K562 (cell line): ENCODE measurements around the gene ACSM6. TPM values are rescaled to one million over a fixed set of nuclear protein-coding genes. Genes with fewer than 3 reads are reported as not detected.
A peak's percentile ranks its signal among the peaks of the same experiment; 100 is the strongest.

Experiments
- BHLHE40 ChIP-seq: IDR thresholded peaks from 2 replicates; pipeline ENCODE4 v1.6.1; 2011; ENCODE audit warnings: low read length, improper control_type of control experiment
- DNMT1 ChIP-seq: fragments of 450-650 bp; IDR thresholded peaks from 2 replicates; pipeline ENCODE4 v1.6.1; 2016; ENCODE audit warnings: antibody characterized with exemption, mild to moderate bottlenecking
- ERF ChIP-seq: fragments of 450-650 bp; formaldehyde crosslinking; IDR thresholded peaks from 2 replicates; pipeline ENCODE4 v1.4.0; 2020; ENCODE audit warnings: mild to moderate bottlenecking, mixed read lengths
- HNRNPH1 ChIP-seq: fragments of 200-400 bp; formaldehyde crosslinking; optimal IDR thresholded peaks from 2 replicates; pipeline ENCODE3; 2017; ENCODE audit warnings: low read depth, mild to moderate bottlenecking, low read length, moderate library complexity
- MEIS2 ChIP-seq: fragments of 450-650 bp; IDR thresholded peaks from 2 replicates; pipeline ENCODE4 v1.6.1; 2014; ENCODE audit warnings: mild to moderate bottlenecking; ENCODE audit not compliant: partially characterized antibody
- MYC ChIP-seq, 2 experiments: fragments of 250-450 bp in 1 of 2; sonication (Bioruptor Pico) in 1 of 2; IDR thresholded peaks; 2 replicates each; pipeline versions ENCODE4 v1.5.1 to v1.6.1; 2012 to 2021; ENCODE audit warnings: low read depth in 2 of 2, borderline replicate concordance in 1 of 2, improper control_type of control experiment in 1 of 2, low read length in 1 of 2, mild to moderate bottlenecking in 1 of 2, moderate library complexity in 1 of 2
- NFYB ChIP-seq: IDR thresholded peaks from 2 replicates; pipeline ENCODE4 v1.6.1; 2011; ENCODE audit warnings: mild to moderate bottlenecking, moderate library complexity; ENCODE audit not compliant: insufficient read length; ENCODE audit errors: extremely low read depth
- SNRNP70 ChIP-seq: fragments of 200-400 bp; formaldehyde crosslinking; optimal IDR thresholded peaks from 2 replicates; pipeline ENCODE3; 2017; ENCODE audit warnings: low read depth, low read length
- polyA plus RNA-seq, 8 experiments: library from polyadenylated mRNA; depleted of rRNA in 4 of 8; stranded (reverse) in 5 of 8; unstranded in 3 of 8; fragments of >200 nt; fragmentation: Nextera tagmentation in 2 of 8; fragmentation: Illumina TruSeq in 1 of 8; extraction: Ambion mirVana in 2 of 8; extraction: Trizol in 1 of 8; gene quantifications; 2 replicates each; pipeline versions ENCODE4 v1.2.1 to v1.2.3, GENCODE V29; 2011 to 2014; ENCODE audit warnings: inconsistent platforms in 1 of 8, missing spikeins in 1 of 8
- total RNA-seq, 7 experiments: library from RNA; depleted of rRNA in 6 of 7; stranded (reverse); fragments of >200 nt in 6 of 7; fragmentation: Illumina TruSeq in 2 of 7; extraction: Trizol in 2 of 7; gene quantifications; 2 replicates each; pipeline versions ENCODE4 v1.2.1 to v1.2.3, GENCODE V29; 2011 to 2021; ENCODE audit warnings: low replicate concordance in 1 of 7
- TF ChIP-seq, protein P1 (sequence below): fragments of 200-800 bp; sonication (Bioruptor generic); IDR thresholded peaks from 2 replicates; pipeline ENCODE4 v1.6.1; 2016; ENCODE audit warnings: missing genetic modification characterization, missing compliant biosample characterization
- TF ChIP-seq, protein P2 (sequence below): fragments of 450-650 bp; IDR thresholded peaks from 2 replicates; pipeline ENCODE4 v1.6.1; 2016; ENCODE audit warnings: mild to moderate bottlenecking, moderate library complexity

ACSM6 gene
- total and polyA plus RNA-seq, 9 of the 15 experiments (the other 6 are each of a cell fraction or from before 2014, with no cell fraction given), result not detected

DNA sequence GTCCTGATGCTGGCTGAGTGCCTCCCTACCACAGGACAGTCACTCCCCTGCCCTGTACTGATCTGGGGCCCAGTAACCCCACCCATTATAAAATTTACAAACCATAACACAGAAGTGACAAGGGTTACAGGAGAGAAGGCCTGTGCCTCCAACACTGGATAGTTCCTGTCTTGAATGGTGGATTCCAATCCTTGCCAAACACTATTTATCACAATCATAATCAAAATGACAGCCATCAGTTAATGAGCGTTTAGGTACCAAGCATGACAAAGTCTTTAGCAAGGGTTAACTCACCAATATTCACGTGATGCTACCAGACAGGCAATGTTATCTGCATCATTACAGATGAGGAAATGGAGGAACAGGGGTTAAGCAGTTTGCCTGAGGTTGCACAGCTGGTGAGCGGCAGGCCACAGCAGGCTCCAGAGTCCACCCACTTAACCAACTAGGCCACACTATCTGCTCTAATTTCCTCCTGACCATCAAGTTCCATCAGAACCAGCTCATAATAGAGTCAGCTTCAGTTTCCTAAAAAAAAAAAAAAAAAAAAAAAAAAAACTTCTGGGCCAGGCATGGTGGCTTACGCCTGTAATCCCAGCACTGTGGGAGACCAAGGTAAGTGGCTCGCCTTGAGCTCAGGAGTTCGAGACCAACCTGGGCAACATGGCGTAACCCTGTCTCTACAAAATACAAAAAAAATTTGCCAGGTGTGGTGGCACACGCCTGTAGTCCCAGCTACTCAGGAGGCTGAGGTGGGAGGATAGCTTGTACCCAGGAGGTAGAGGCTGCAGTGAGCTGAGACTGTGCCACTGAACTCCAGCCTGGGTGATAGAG lies 82.5 kb downstream of the ACSM6 start (continued):
- TF ChIP-seq BHLHE40, result peak; percentile 67
- TF ChIP-seq NFYB, result no peak
- no peak for TF ChIP-seq MYC (IDR thresholded peaks at IDR 0.05; ENCODE audit: low read depth, low read length)
- TF ChIP-seq MYC (CRISPR knock-in tag; IDR thresholded peaks at IDR 0.05; ENCODE audit: borderline replicate concordance, low read depth), result no peak
- TF ChIP-seq SNRNP70, result no peak
- TF ChIP-seq, protein P1, sequence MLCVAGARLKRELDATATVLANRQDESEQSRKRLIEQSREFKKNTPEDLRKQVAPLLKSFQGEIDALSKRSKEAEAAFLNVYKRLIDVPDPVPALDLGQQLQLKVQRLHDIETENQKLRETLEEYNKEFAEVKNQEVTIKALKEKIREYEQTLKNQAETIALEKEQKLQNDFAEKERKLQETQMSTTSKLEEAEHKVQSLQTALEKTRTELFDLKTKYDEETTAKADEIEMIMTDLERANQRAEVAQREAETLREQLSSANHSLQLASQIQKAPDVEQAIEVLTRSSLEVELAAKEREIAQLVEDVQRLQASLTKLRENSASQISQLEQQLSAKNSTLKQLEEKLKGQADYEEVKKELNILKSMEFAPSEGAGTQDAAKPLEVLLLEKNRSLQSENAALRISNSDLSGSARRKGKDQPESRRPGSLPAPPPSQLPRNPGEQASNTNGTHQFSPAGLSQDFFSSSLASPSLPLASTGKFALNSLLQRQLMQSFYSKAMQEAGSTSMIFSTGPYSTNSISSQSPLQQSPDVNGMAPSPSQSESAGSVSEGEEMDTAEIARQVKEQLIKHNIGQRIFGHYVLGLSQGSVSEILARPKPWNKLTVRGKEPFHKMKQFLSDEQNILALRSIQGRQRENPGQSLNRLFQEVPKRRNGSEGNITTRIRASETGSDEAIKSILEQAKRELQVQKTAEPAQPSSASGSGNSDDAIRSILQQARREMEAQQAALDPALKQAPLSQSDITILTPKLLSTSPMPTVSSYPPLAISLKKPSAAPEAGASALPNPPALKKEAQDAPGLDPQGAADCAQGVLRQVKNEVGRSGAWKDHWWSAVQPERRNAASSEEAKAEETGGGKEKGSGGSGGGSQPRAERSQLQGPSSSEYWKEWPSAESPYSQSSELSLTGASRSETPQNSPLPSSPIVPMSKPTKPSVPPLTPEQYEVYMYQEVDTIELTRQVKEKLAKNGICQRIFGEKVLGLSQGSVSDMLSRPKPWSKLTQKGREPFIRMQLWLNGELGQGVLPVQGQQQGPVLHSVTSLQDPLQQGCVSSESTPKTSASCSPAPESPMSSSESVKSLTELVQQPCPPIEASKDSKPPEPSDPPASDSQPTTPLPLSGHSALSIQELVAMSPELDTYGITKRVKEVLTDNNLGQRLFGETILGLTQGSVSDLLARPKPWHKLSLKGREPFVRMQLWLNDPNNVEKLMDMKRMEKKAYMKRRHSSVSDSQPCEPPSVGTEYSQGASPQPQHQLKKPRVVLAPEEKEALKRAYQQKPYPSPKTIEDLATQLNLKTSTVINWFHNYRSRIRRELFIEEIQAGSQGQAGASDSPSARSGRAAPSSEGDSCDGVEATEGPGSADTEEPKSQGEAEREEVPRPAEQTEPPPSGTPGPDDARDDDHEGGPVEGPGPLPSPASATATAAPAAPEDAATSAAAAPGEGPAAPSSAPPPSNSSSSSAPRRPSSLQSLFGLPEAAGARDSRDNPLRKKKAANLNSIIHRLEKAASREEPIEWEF, result no peak
- no peak for TF ChIP-seq HNRNPH1
- peak; percentile 52 for TF ChIP-seq MEIS2
- TF ChIP-seq ERF, result no peak
- TF ChIP-seq DNMT1, result no peak
- TF ChIP-seq, protein P2, sequence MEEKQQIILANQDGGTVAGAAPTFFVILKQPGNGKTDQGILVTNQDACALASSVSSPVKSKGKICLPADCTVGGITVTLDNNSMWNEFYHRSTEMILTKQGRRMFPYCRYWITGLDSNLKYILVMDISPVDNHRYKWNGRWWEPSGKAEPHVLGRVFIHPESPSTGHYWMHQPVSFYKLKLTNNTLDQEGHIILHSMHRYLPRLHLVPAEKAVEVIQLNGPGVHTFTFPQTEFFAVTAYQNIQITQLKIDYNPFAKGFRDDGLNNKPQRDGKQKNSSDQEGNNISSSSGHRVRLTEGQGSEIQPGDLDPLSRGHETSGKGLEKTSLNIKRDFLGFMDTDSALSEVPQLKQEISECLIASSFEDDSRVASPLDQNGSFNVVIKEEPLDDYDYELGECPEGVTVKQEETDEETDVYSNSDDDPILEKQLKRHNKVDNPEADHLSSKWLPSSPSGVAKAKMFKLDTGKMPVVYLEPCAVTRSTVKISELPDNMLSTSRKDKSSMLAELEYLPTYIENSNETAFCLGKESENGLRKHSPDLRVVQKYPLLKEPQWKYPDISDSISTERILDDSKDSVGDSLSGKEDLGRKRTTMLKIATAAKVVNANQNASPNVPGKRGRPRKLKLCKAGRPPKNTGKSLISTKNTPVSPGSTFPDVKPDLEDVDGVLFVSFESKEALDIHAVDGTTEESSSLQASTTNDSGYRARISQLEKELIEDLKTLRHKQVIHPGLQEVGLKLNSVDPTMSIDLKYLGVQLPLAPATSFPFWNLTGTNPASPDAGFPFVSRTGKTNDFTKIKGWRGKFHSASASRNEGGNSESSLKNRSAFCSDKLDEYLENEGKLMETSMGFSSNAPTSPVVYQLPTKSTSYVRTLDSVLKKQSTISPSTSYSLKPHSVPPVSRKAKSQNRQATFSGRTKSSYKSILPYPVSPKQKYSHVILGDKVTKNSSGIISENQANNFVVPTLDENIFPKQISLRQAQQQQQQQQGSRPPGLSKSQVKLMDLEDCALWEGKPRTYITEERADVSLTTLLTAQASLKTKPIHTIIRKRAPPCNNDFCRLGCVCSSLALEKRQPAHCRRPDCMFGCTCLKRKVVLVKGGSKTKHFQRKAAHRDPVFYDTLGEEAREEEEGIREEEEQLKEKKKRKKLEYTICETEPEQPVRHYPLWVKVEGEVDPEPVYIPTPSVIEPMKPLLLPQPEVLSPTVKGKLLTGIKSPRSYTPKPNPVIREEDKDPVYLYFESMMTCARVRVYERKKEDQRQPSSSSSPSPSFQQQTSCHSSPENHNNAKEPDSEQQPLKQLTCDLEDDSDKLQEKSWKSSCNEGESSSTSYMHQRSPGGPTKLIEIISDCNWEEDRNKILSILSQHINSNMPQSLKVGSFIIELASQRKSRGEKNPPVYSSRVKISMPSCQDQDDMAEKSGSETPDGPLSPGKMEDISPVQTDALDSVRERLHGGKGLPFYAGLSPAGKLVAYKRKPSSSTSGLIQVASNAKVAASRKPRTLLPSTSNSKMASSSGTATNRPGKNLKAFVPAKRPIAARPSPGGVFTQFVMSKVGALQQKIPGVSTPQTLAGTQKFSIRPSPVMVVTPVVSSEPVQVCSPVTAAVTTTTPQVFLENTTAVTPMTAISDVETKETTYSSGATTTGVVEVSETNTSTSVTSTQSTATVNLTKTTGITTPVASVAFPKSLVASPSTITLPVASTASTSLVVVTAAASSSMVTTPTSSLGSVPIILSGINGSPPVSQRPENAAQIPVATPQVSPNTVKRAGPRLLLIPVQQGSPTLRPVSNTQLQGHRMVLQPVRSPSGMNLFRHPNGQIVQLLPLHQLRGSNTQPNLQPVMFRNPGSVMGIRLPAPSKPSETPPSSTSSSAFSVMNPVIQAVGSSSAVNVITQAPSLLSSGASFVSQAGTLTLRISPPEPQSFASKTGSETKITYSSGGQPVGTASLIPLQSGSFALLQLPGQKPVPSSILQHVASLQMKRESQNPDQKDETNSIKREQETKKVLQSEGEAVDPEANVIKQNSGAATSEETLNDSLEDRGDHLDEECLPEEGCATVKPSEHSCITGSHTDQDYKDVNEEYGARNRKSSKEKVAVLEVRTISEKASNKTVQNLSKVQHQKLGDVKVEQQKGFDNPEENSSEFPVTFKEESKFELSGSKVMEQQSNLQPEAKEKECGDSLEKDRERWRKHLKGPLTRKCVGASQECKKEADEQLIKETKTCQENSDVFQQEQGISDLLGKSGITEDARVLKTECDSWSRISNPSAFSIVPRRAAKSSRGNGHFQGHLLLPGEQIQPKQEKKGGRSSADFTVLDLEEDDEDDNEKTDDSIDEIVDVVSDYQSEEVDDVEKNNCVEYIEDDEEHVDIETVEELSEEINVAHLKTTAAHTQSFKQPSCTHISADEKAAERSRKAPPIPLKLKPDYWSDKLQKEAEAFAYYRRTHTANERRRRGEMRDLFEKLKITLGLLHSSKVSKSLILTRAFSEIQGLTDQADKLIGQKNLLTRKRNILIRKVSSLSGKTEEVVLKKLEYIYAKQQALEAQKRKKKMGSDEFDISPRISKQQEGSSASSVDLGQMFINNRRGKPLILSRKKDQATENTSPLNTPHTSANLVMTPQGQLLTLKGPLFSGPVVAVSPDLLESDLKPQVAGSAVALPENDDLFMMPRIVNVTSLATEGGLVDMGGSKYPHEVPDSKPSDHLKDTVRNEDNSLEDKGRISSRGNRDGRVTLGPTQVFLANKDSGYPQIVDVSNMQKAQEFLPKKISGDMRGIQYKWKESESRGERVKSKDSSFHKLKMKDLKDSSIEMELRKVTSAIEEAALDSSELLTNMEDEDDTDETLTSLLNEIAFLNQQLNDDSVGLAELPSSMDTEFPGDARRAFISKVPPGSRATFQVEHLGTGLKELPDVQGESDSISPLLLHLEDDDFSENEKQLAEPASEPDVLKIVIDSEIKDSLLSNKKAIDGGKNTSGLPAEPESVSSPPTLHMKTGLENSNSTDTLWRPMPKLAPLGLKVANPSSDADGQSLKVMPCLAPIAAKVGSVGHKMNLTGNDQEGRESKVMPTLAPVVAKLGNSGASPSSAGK, result no peak
